HG03196 (cell line): ENCODE measurements around the gene AGR3.

Source experiments
- ATAC-seq: cut with Tn5 transposase; IDR thresholded peaks from one replicate; pipeline ENCODE4 v1.9.1; 2021; ENCODE audit not compliant: unreplicated experiment

The AGR3 gene

GRCh38 chr7:16838891-16839290, 42.9 kb downstream of the AGR3 start:
- no peak for ATAC-seq

DNA sequence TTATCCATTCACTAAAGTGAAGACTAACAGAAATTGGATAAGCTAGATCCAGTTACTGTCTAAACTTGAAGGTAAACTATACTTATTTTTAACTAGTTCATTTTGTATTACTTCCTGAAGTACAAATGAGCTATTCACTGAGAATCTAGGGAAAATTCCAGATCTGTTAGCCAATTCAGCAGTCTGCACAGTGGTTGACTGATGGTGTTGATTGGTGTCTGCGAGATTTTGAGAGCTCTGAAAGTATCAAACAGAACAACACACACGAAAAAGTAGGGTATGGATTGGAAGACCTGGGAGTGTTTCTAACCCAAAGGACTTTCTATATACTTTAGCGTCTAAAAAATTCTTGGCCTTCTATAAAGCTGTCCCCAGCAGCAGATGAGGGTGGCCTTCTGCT, 43.4 kb downstream of the AGR3 start:
- no peak for ATAC-seq

DNA sequence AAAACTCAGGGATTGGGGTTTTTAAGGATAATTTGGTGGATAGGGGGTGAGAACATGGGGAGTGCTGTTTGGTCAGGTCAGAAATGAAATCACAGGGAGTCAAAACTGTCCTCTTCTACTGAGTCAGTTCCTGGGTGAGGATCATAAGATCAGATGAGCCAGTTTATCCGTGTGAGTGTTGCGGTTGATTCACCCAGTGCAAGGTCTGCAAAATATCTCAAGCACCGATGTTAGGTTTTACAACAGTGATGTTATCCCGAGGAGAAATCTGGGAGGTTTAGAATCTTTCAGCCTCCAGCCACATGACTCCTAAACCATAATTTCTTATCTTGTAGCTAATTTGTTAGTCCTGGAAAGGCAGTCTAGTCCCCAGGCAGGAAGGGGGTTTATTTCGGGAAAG, 45.3 kb downstream of the AGR3 start:
- ATAC-seq: no peak

- no peak for ATAC-seq
These were observed 48.4 kb downstream of the AGR3 start for GRCh38 chr7:16833373-16833772.

DNA sequence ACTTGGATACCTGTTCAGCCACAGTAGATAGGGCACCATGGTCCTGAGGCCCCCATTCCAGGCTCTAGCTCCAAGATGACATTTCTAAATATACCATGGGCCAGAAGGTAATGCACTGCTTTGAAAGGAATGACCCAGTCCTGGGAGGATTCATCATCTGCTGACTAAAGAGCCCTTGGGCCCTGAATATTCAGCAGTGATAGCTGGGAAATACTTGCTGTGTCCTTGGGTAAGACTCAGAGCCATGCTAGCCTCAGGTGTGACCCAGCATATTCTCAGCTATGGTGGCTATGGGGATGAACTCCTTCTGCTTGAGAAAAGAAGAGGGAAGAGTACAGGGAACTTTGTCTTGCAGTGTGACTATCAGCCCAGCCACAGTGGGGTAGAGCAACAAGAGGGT, 55.7 kb downstream of the AGR3 start:
- ATAC-seq: no peak

GRCh38 chr7:16822029-16822428, 59.8 kb downstream of the AGR3 start:
- no peak for ATAC-seq

GRCh38 chr7:16818732-16819131, 63.1 kb downstream of the AGR3 start:
- ATAC-seq: no peak

GRCh38 chr7:16817536-16817935, 64.2 kb downstream of the AGR3 start:
- ATAC-seq: no peak

GRCh38 chr7:16816824-16817223, 65.0 kb downstream of the AGR3 start:
- no peak for ATAC-seq

- no peak for ATAC-seq
These were observed 66.8 kb downstream of the AGR3 start for GRCh38 chr7:16815001-16815400.

- no peak for ATAC-seq
These were observed 68.6 kb downstream of the AGR3 start for GRCh38 chr7:16813232-16813616.

DNA sequence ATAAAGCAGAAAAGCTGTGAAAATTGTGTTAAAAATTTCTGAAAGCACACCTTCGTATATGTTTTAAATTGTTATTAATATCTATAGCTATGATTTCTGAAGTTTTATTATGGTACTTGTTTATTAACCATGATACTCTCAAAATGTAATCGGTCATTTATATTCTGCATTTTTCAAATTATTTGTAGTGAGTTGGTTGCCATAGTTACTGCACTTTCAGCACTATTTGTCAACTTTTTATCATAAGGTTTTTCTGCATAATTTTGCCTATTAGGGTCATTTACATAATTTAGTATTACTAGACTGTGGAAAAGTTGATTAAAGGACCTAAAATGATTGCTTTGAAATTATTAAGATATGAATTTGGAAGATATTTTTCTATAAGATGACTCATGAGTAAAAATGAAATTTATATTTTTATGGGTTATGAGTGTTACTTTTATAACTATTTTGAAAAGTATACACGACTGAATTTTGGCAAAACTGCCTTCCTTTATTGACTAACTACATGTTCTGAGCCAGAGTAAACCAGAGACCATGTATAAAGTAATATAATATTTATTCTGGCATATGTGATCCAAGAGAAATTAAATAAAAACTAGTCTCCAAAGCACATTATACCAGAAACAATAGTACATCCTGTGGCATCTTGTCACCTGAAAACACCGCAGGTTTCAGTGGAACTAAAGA, 69.1 kb downstream of the AGR3 start:
- ATAC-seq: no peak

- no peak for ATAC-seq
These were observed 70.2 kb downstream of the AGR3 start for GRCh38 chr7:16811551-16811950.

GRCh38 chr7:16810573-16810972, 71.2 kb downstream of the AGR3 start:
- no peak for ATAC-seq

GRCh38 chr7:16810112-16810511, 71.7 kb downstream of the AGR3 start:
- ATAC-seq: no peak
